ENCODE measurements around the gene SLC13A5. TPM values are rescaled to one million over a fixed set of nuclear protein-coding genes. Genes with fewer than 3 reads are reported as not detected.

Gene SLC13A5
- total and polyA plus RNA-seq, 10 of the 15 experiments (the other 5 are each of a cell fraction or from before 2014, with no cell fraction given): 0.23 TPM; not detected in 9

- Histone ChIP-seq H3K27me3 (replicated peaks in 1 of 2; ENCODE audit: control insufficient read depth in 2 of 2, insufficient read depth in 2 of 2, low read length in 1 of 2) (no peaks in the 10 kb centered on the region; a peak in 1 of 4 replicates), H3K27ac (ENCODE audit: control insufficient read depth, insufficient read depth) (no peak overlapping the region), H3K36me3 (ENCODE audit: control insufficient read depth in 2 of 2, insufficient read depth in 2 of 2, low read length in 1 of 2) (no peaks in the 10 kb centered on the region), H2AFZ (ENCODE audit: control insufficient read depth, low read depth, low read length) (no peak overlapping the region), H3K4me2 (ENCODE audit: control insufficient read depth, insufficient read depth) (no peak overlapping the region), H4K20me1 (ENCODE audit: control insufficient read depth, insufficient read depth) (no peaks in the 10 kb centered on the region), H3K4me1 (ENCODE audit: control insufficient read depth, insufficient read depth, low read length) (peaks cover 4% of the 10 kb centered on the region), H3K9me3 (replicated peaks; ENCODE audit: control insufficient read depth, insufficient read depth, low read length) (no peaks in the 10 kb centered on the region), H3K4me3 (no peak overlapping the region), H3K79me2 (ENCODE audit: control insufficient read depth, insufficient read depth, low read length) (no peaks in the 10 kb centered on the region), H3K9ac (ENCODE audit: control insufficient read depth, insufficient read depth, low read length) (no peak overlapping the region)
- ATAC-seq (no peak), FAIRE-seq (no peak), DNase-seq (ENCODE audit: low read depth, low spot score) (no peak)
- no TSS peak for BruUV-seq (replicated peaks)
- intact Hi-C loops (cut with micrococcal nuclease; ENCODE audit: unreplicated experiment) (no loop called here), in situ Hi-C loops (cut with MboI) (no loop called here)
- SMC1A ChIA-PET (ENCODE audit: uncharacterized antibody, unreplicated experiment): interaction anchor here (1.2 kb wide), 1 partner anchor 9 kb away, joined by 3 read pairs; no protein-coding TSS in a partner anchor
- TF ChIP-seq ATF2 (IDR thresholded peaks at IDR 0.05; ENCODE audit: low read length) (no peak), BRCA1 (IDR thresholded peaks at IDR 0.05; ENCODE audit: low read depth, low read length) (no peak), CREM (IDR thresholded peaks at IDR 0.05; ENCODE audit: low read depth) (no peak), NFIC (IDR thresholded peaks at IDR 0.05; ENCODE audit: low read depth, low read length) (no peak), RB1 (IDR thresholded peaks at IDR 0.05; ENCODE audit: borderline replicate concordance) (no peak), RCOR1 (conservative IDR thresholded peaks at IDR 0.05; ENCODE audit: low read depth, low read length) (no peak), DPF2 (IDR thresholded peaks at IDR 0.05) (no peak), MXI1 (IDR thresholded peaks at IDR 0.05; ENCODE audit: low read depth, low read length) (no peak), ZBTB11 (CRISPR knock-in tag; IDR thresholded peaks at IDR 0.05) (no peak), SREBF1 (IDR thresholded peaks at IDR 0.05; ENCODE audit: low read length) (no peak), FOXK2 (IDR thresholded peaks at IDR 0.05) (no peak)
- POLR2A ChIA-PET: interaction anchor here (0.6 to 0.8 kb wide), 2 partner anchors 9 to 25 kb away, joined by 3 to 4 read pairs; no protein-coding TSS in a partner anchor
- CTCF ChIA-PET: no interaction called here
- RAD21 ChIA-PET (ENCODE audit: unreplicated experiment): no interaction called here
- 5% methylated on average over 3 of the region's 3 CpGs for WGBS (ENCODE audit: insufficient coverage, insufficient replicate concordance, low lambda C conversion rate, missing lambda C conversion rate)
Observed at GRCh38 chr17:6691546-6691945, 21.6 kb downstream of the SLC13A5 start.
